GM12891 (cell line): ENCODE data around the gene GPC6.
"Not testable (repeated sequence)": the region's sequence is repeated elsewhere in the genome, so short reads cannot be mapped to it uniquely, and the experiment has no call there.

ENCODE experiments used
- DNase-seq: peaks from one replicate; pipeline ENCODE4 v3.0.0; 2011; ENCODE audit warnings: low spot score; ENCODE audit not compliant: insufficient read length
- FAIRE-seq: peaks from 2 replicates; lab custom pipeline; 2011; peaks lifted over from hg19 to GRCh38; lab: Jason Lieb, UNC
- PAX5 ChIP-seq: IDR thresholded peaks from 2 replicates; pipeline ENCODE4 v1.6.1; 2011; ENCODE audit warnings: low read length, moderate library complexity, mild to moderate bottlenecking; ENCODE audit not compliant: insufficient read depth, severe bottlenecking
- POLR2A ChIP-seq: IDR thresholded peaks from 2 replicates; pipeline ENCODE4 v1.6.1; 2011; ENCODE audit warnings: low read depth, low read length, control low read depth
- POLR2AphosphoS5 ChIP-seq: IDR thresholded peaks from 2 replicates; pipeline ENCODE4 v1.6.1; 2011; ENCODE audit warnings: low read depth, low read length, control low read depth
- POU2F2 ChIP-seq: IDR thresholded peaks from 2 replicates; pipeline ENCODE4 v1.6.1; 2011; ENCODE audit warnings: low read depth, mild to moderate bottlenecking, control low read depth, low read length, moderate library complexity
- SPI1 ChIP-seq: IDR thresholded peaks from 2 replicates; pipeline ENCODE4 v1.6.1; 2011; ENCODE audit warnings: low read depth, low read length, control low read depth
- TAF1 ChIP-seq: IDR thresholded peaks from 2 replicates; pipeline ENCODE4 v1.6.1; 2011; ENCODE audit warnings: low read depth, low read length, control low read depth

GPC6 gene

GRCh38 chr13:93316841-93317240 lies 90.2 kb downstream of the GPC6 start:
- no peak for TF ChIP-seq PAX5
- TF ChIP-seq TAF1, result no peak
- TF ChIP-seq POLR2AphosphoS5, result no peak
- no peak for TF ChIP-seq SPI1
- no peak for TF ChIP-seq POLR2A
- TF ChIP-seq POU2F2, result no peak
- no peak for FAIRE-seq
- DNase-seq, result no peak

- no peak for FAIRE-seq
- no peak for TF ChIP-seq POLR2A
- TF ChIP-seq POLR2AphosphoS5, result no peak
- no peak for TF ChIP-seq SPI1
- no peak for TF ChIP-seq TAF1
- TF ChIP-seq PAX5, result no peak
- TF ChIP-seq POU2F2, result no peak
- DNase-seq, result no peak
These were observed 92.1 kb downstream of the GPC6 start for GRCh38 chr13:93318534-93319254.

GRCh38 chr13:93320942-93321341 lies 94.3 kb downstream of the GPC6 start:
- no peak for FAIRE-seq
- TF ChIP-seq PAX5 (no peak), POU2F2 (no peak), SPI1 (no peak), POLR2AphosphoS5 (no peak), TAF1 (no peak), POLR2A (no peak)
- DNase-seq, result no peak

GRCh38 chr13:93323880-93324279 lies 97.3 kb downstream of the GPC6 start:
- FAIRE-seq, DNase-seq: not testable (repeated sequence)

- FAIRE-seq, result no peak
- DNase-seq, result no peak
- TF ChIP-seq POLR2AphosphoS5 (no peak), SPI1 (no peak), TAF1 (no peak), POU2F2 (no peak), PAX5 (no peak), POLR2A (no peak)
These were observed 99.0 kb downstream of the GPC6 start for GRCh38 chr13:93325303-93326233.

- DNase-seq (no peak), FAIRE-seq (no peak)
- TF ChIP-seq POLR2AphosphoS5 (no peak), TAF1 (no peak), SPI1 (no peak), PAX5 (no peak), POU2F2 (no peak), POLR2A (no peak)
These were observed 99.7 kb downstream of the GPC6 start for GRCh38 chr13:93326234-93326811.

- FAIRE-seq, result no peak
- TF ChIP-seq POU2F2, result no peak
- DNase-seq, result no peak
These were observed 102.3 kb downstream of the GPC6 start for GRCh38 chr13:93328943-93329342.

GRCh38 chr13:93336728-93337127 lies 110.1 kb downstream of the GPC6 start:
- TF ChIP-seq POLR2AphosphoS5, result no peak
- TF ChIP-seq PAX5, result no peak
- no peak for TF ChIP-seq POLR2A
- TF ChIP-seq SPI1, result no peak
- TF ChIP-seq TAF1, result no peak
- TF ChIP-seq POU2F2, result no peak
- FAIRE-seq (no peak), DNase-seq (no peak)

- DNase-seq (no peak), FAIRE-seq (no peak)
- no peak for TF ChIP-seq PAX5
These were observed 111.4 kb downstream of the GPC6 start for GRCh38 chr13:93338030-93338429.

GRCh38 chr13:93338906-93339305 lies 112.3 kb downstream of the GPC6 start:
- no peak for DNase-seq
- no peak for TF ChIP-seq PAX5
- no peak for TF ChIP-seq TAF1
- TF ChIP-seq POLR2A, result no peak
- no peak for TF ChIP-seq POLR2AphosphoS5
- TF ChIP-seq POU2F2, result no peak
- TF ChIP-seq SPI1, result no peak
- no peak for FAIRE-seq
